ENCODE results near the gene CLRN3. TPM values are rescaled to one million over a fixed set of nuclear protein-coding genes. Genes with fewer than 3 reads are reported as not detected.

CLRN3 gene
- polyA plus RNA-seq, 2 donors: not detected

- Histone ChIP-seq H3K4me3 (ENCODE audit: low read depth in 1 of 2, low read length in 2 of 2) (no peak overlapping the region), H3K36me3 (ENCODE audit: control insufficient read depth in 2 of 2, insufficient read depth in 2 of 2, low read length in 1 of 2) (no peaks in the 10 kb centered on the region), H3K4me1 (ENCODE audit: control insufficient read depth in 2 of 2, insufficient read depth in 2 of 2, low read length in 1 of 2) (no peaks in the 10 kb centered on the region), H3K9me3 (ENCODE audit: control insufficient read depth in 2 of 2, insufficient read depth in 1 of 2, low read depth in 1 of 2, low read length in 1 of 2) (peaks cover 0 to 2% of the 10 kb centered on the region in 2 donors), H3K27me3 (ENCODE audit: control insufficient read depth in 1 of 2, insufficient read depth in 2 of 2, low read length in 2 of 2) (no peaks in the 10 kb centered on the region), H3K27ac (ENCODE audit: low read depth in 2 of 2, low read length in 1 of 2) (no peak overlapping the region)
- 58 to 60% methylated on average over 10 of the region's 10 CpGs for WGBS, 2 donors
Observed at GRCh38 chr10:127928021-127928806, 35.5 kb upstream of the CLRN3 start.

GRCh38 chr10:127926455-127926854, 33.7 kb upstream of the CLRN3 start:
- 78 to 82% methylated on average over 8 of the region's 8 CpGs for WGBS, 2 donors
- H3K4me1 ChIP-seq (ENCODE audit: control insufficient read depth in 2 of 2, insufficient read depth in 2 of 2, low read length in 1 of 2): no peaks in the 10 kb centered on the region
- no peak overlapping the region for H3K4me3 ChIP-seq (ENCODE audit: low read depth in 1 of 2, low read length in 2 of 2)

GRCh38 chr10:127925471-127926207, 32.9 kb upstream of the CLRN3 start:
- Histone ChIP-seq H3K4me1 (ENCODE audit: control insufficient read depth in 2 of 2, insufficient read depth in 2 of 2, low read length in 1 of 2) (peaks cover 0 to under 1% of the 10 kb centered on the region in 2 donors), H3K9me3 (ENCODE audit: control insufficient read depth in 2 of 2, insufficient read depth in 1 of 2, low read depth in 1 of 2, low read length in 1 of 2) (no peaks in the 10 kb centered on the region), H3K27ac (ENCODE audit: low read depth in 2 of 2, low read length in 1 of 2) (no peak overlapping the region), H3K27me3 (ENCODE audit: control insufficient read depth in 1 of 2, insufficient read depth in 2 of 2, low read length in 2 of 2) (no peaks in the 10 kb centered on the region), H3K4me3 (ENCODE audit: low read depth in 1 of 2, low read length in 2 of 2) (no peak overlapping the region), H3K36me3 (ENCODE audit: control insufficient read depth in 2 of 2, insufficient read depth in 2 of 2, low read length in 1 of 2) (no peaks in the 10 kb centered on the region)
- 67% methylated on average over 6 of the region's 6 CpGs for WGBS, 2 donors

More at GRCh38 chr10:127926455-127926854, 33.7 kb upstream of the CLRN3 start:
- no peak overlapping the region for H3K27ac ChIP-seq (ENCODE audit: low read depth in 2 of 2, low read length in 1 of 2)
- H3K9me3 ChIP-seq (ENCODE audit: control insufficient read depth in 2 of 2, insufficient read depth in 1 of 2, low read depth in 1 of 2, low read length in 1 of 2): no peaks in the 10 kb centered on the region
- no peaks in the 10 kb centered on the region for H3K27me3 ChIP-seq (ENCODE audit: control insufficient read depth in 1 of 2, insufficient read depth in 2 of 2, low read length in 2 of 2)
- no peaks in the 10 kb centered on the region for H3K36me3 ChIP-seq (ENCODE audit: control insufficient read depth in 2 of 2, insufficient read depth in 2 of 2, low read length in 1 of 2)

- H3K9me3 ChIP-seq (ENCODE audit: control insufficient read depth in 2 of 2, insufficient read depth in 1 of 2, low read depth in 1 of 2, low read length in 1 of 2): no peaks in the 10 kb centered on the region
- no peak overlapping the region for H3K27ac ChIP-seq (ENCODE audit: low read depth in 2 of 2, low read length in 1 of 2)
- H3K4me3 ChIP-seq (ENCODE audit: low read depth in 1 of 2, low read length in 2 of 2): no peak overlapping the region
- H3K4me1 ChIP-seq (ENCODE audit: control insufficient read depth in 2 of 2, insufficient read depth in 2 of 2, low read length in 1 of 2): peaks cover 3 to 7% of the 10 kb centered on the region in 2 donors
- 77 to 85% methylated on average over 1 of the region's 1 CpG for WGBS, 2 donors
- H3K27me3 ChIP-seq (ENCODE audit: control insufficient read depth in 1 of 2, insufficient read depth in 2 of 2, low read length in 2 of 2): no peaks in the 10 kb centered on the region
- no peaks in the 10 kb centered on the region for H3K36me3 ChIP-seq (ENCODE audit: control insufficient read depth in 2 of 2, insufficient read depth in 2 of 2, low read length in 1 of 2)
Observed at GRCh38 chr10:127923646-127924045, 30.9 kb upstream of the CLRN3 start.

- no peak overlapping the region for H3K4me3 ChIP-seq (ENCODE audit: low read depth in 1 of 2, low read length in 2 of 2)
- 86 to 92% methylated on average over 12 of the region's 12 CpGs for WGBS, 2 donors
- H3K4me1 ChIP-seq (ENCODE audit: control insufficient read depth in 2 of 2, insufficient read depth in 2 of 2, low read length in 1 of 2): peaks cover 3 to 7% of the 10 kb centered on the region in 2 donors
- no peaks in the 10 kb centered on the region for H3K9me3 ChIP-seq (ENCODE audit: control insufficient read depth in 2 of 2, insufficient read depth in 1 of 2, low read depth in 1 of 2, low read length in 1 of 2)
- no peaks in the 10 kb centered on the region for H3K36me3 ChIP-seq (ENCODE audit: control insufficient read depth in 2 of 2, insufficient read depth in 2 of 2, low read length in 1 of 2)
- no peaks in the 10 kb centered on the region for H3K27me3 ChIP-seq (ENCODE audit: control insufficient read depth in 1 of 2, insufficient read depth in 2 of 2, low read length in 2 of 2)
- H3K27ac ChIP-seq (ENCODE audit: low read depth in 2 of 2, low read length in 1 of 2): no peak overlapping the region
Observed at GRCh38 chr10:127922675-127923366, 30.1 kb upstream of the CLRN3 start.

- Histone ChIP-seq H3K27ac (ENCODE audit: low read depth in 2 of 2, low read length in 1 of 2) (no peak overlapping the region), H3K9me3 (ENCODE audit: control insufficient read depth in 2 of 2, insufficient read depth in 1 of 2, low read depth in 1 of 2, low read length in 1 of 2) (no peaks in the 10 kb centered on the region), H3K27me3 (ENCODE audit: control insufficient read depth in 1 of 2, insufficient read depth in 2 of 2, low read length in 2 of 2) (no peaks in the 10 kb centered on the region), H3K4me1 (ENCODE audit: control insufficient read depth in 2 of 2, insufficient read depth in 2 of 2, low read length in 1 of 2) (peaks cover 3 to 7% of the 10 kb centered on the region in 2 donors), H3K4me3 (ENCODE audit: low read depth in 1 of 2, low read length in 2 of 2) (no peak overlapping the region), H3K36me3 (ENCODE audit: control insufficient read depth in 2 of 2, insufficient read depth in 2 of 2, low read length in 1 of 2) (no peaks in the 10 kb centered on the region)
- WGBS, 2 donors: 95 to 96% methylated on average over 9 of the region's 9 CpGs
Observed at GRCh38 chr10:127922206-127922605, 29.5 kb upstream of the CLRN3 start.

GRCh38 chr10:127921753-127922145, 29.0 kb upstream of the CLRN3 start:
- Histone ChIP-seq H3K9me3 (ENCODE audit: control insufficient read depth in 2 of 2, insufficient read depth in 1 of 2, low read depth in 1 of 2, low read length in 1 of 2) (no peaks in the 10 kb centered on the region), H3K36me3 (ENCODE audit: control insufficient read depth in 2 of 2, insufficient read depth in 2 of 2, low read length in 1 of 2) (no peaks in the 10 kb centered on the region), H3K27ac (ENCODE audit: low read depth in 2 of 2, low read length in 1 of 2) (no peak overlapping the region), H3K4me1 (ENCODE audit: control insufficient read depth in 2 of 2, insufficient read depth in 2 of 2, low read length in 1 of 2) (peaks cover 3 to 7% of the 10 kb centered on the region in 2 donors), H3K27me3 (ENCODE audit: control insufficient read depth in 1 of 2, insufficient read depth in 2 of 2, low read length in 2 of 2) (no peaks in the 10 kb centered on the region), H3K4me3 (ENCODE audit: low read depth in 1 of 2, low read length in 2 of 2) (no peak overlapping the region)
- 77 to 89% methylated on average over 2 of the region's 2 CpGs for WGBS, 2 donors

GRCh38 chr10:127921075-127921752, 28.5 kb upstream of the CLRN3 start:
- Histone ChIP-seq H3K27ac (ENCODE audit: low read depth in 2 of 2, low read length in 1 of 2) (no peak overlapping the region), H3K4me3 (ENCODE audit: low read depth in 1 of 2, low read length in 2 of 2) (no peak overlapping the region), H3K27me3 (ENCODE audit: control insufficient read depth in 1 of 2, insufficient read depth in 2 of 2, low read length in 2 of 2) (no peaks in the 10 kb centered on the region), H3K36me3 (ENCODE audit: control insufficient read depth in 2 of 2, insufficient read depth in 2 of 2, low read length in 1 of 2) (no peaks in the 10 kb centered on the region), H3K9me3 (ENCODE audit: control insufficient read depth in 2 of 2, insufficient read depth in 1 of 2, low read depth in 1 of 2, low read length in 1 of 2) (no peaks in the 10 kb centered on the region), H3K4me1 (ENCODE audit: control insufficient read depth in 2 of 2, insufficient read depth in 2 of 2, low read length in 1 of 2) (peaks cover 3 to 7% of the 10 kb centered on the region in 2 donors)
- WGBS, 2 donors: 88 to 92% methylated on average over 11 of the region's 11 CpGs
